GM12892 (cell line): ENCODE measurements around the gene ZAR1L.

ENCODE experiments used
- DNase-seq: peaks from one replicate; pipeline ENCODE4 v3.0.0; 2011; ENCODE audit not compliant: insufficient read length
- FAIRE-seq: peaks from 2 replicates; lab custom pipeline; 2011; peaks lifted over from hg19 to GRCh38; lab: Jason Lieb, UNC
- POLR2A ChIP-seq: IDR thresholded peaks from 2 replicates; pipeline ENCODE4 v1.6.1; 2011; ENCODE audit warnings: low read depth, low read length, control low read depth
- POLR2AphosphoS5 ChIP-seq: IDR thresholded peaks from 2 replicates; pipeline ENCODE4 v1.6.1; 2011; ENCODE audit warnings: low read depth, low read length, control low read depth
- TAF1 ChIP-seq: IDR thresholded peaks from 2 replicates; pipeline ENCODE4 v1.6.1; 2011; ENCODE audit warnings: low read depth, mild to moderate bottlenecking, control low read depth, low read length, borderline replicate concordance

The ZAR1L gene

DNA sequence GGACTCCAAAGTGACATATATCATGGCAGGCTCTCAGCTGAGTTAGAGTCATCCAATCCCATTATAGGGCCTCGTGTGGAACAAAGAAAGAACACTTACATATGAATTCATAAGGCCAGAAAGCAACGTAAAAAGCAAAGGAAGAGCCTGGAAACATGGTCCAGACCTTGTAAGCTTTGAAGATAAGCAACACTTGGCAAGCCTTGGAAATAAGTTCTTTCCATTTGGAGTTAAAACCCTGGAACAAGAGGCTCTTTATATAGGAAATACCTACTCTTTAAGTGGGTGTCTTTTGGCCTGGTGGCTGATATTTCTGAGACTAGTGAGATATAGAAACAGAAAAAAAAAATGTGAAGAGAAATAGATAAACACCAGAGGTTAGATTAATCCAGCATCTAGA is 49.4 kb downstream of the ZAR1L start:
- DNase-seq (no peak), FAIRE-seq (no peak)
- TF ChIP-seq POLR2A = no peak

- TF ChIP-seq POLR2AphosphoS5 (no peak), TAF1 (no peak), POLR2A (no peak)
- FAIRE-seq (no peak), DNase-seq (no peak)
Observed at GRCh38 chr13:32264407-32264806, 50.8 kb downstream of the ZAR1L start.

DNA sequence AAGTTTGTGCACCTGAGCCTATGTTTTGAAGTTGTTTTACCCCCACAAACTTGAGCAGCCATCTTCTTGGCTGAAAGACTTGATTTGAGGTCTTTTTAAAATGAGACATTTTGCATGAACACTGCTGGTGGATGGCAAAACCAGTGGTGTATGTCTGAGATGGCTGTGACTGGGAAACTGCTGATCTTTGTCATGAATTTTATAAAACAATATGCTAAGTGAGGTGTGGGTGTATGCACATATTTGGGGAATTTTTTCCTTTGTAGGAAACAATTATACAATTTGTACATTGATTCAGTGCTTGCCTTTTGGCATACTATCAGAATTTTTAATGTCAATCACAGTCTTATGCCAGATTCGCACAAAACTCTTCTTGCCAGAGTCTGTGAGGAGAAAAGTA is 52.5 kb downstream of the ZAR1L start:
- DNase-seq (no peak), FAIRE-seq (no peak)
- no peak for TF ChIP-seq POLR2AphosphoS5
- no peak for TF ChIP-seq TAF1
- TF ChIP-seq POLR2A = no peak

DNA sequence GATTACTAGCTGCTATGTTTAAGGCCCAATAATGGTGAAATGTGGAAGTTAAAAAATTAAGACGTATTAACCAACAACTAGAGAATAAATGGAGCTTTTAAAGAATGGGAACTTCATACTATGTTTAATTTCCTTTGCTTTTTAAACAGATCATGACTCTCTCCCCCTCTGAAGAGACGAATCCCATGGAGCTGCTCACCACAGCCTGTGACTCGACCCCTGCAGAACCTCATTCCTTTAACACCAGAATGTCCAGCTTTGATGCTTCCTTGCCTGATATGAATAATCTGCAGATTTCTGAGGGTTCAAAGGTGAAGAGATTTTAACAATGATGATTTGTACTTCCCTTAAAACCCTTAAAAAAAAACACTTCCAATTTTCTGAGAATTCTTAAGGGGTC is 53.0 kb downstream of the ZAR1L start:
- DNase-seq (no peak), FAIRE-seq (no peak)
- TF ChIP-seq POLR2AphosphoS5 (no peak), TAF1 (no peak), POLR2A (no peak)

DNA sequence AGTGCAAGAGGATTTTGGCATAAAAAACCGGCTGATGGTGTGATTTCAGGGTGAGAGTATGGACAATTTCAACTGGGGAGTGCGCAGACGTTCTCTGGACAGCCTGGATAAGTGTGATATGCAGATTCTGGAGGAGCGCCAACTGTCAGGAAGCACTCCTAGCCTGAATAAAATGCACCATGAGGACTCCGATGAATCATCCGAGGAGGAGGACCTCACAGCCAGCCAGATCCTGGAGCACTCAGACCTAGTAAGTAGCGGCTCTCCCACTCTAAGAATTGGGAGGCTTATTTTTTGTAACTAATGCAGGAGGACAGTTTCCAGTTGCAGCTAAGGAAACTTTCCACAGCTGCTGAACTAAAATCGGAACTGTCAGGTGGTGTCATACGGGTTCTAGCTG is 53.6 kb downstream of the ZAR1L start:
- FAIRE-seq (no peak), DNase-seq (no peak)
- no peak for TF ChIP-seq POLR2AphosphoS5
- TF ChIP-seq POLR2A = no peak
- no peak for TF ChIP-seq TAF1

- FAIRE-seq (no peak), DNase-seq (no peak)
- no peak for TF ChIP-seq TAF1
- TF ChIP-seq POLR2AphosphoS5 = no peak
- no peak for TF ChIP-seq POLR2A
Observed at GRCh38 chr13:32259116-32259515, 56.0 kb downstream of the ZAR1L start.

DNA sequence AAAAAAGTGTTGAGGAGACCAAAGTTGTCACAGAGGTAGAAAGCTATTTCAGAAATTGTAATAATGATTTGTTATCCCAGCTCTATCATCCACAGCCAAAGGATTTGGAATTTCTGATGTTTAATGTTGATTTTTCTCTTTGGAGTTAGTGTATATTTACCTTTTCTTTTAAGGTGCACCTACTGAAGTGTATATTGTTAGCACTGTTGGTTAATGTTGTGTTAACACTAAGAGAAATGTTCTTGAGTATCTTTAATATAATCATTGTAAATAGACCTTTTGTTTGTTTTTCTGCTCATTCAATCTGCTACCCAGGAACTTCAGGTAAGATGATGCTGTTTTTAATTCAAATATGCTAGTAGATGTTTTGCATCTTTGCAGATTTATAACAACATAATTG is 57.5 kb downstream of the ZAR1L start:
- no peak for FAIRE-seq

GRCh38 chr13:32256243-32256642 is 58.9 kb downstream of the ZAR1L start:
- FAIRE-seq (no peak), DNase-seq (no peak)
- TF ChIP-seq POLR2AphosphoS5 (no peak), POLR2A (no peak), TAF1 (no peak)

More for the DNA sequence above, 57.5 kb downstream of the ZAR1L start:
- TF ChIP-seq POLR2AphosphoS5 = no peak
- no peak for TF ChIP-seq TAF1
- no peak for TF ChIP-seq POLR2A
- no peak for DNase-seq

DNA sequence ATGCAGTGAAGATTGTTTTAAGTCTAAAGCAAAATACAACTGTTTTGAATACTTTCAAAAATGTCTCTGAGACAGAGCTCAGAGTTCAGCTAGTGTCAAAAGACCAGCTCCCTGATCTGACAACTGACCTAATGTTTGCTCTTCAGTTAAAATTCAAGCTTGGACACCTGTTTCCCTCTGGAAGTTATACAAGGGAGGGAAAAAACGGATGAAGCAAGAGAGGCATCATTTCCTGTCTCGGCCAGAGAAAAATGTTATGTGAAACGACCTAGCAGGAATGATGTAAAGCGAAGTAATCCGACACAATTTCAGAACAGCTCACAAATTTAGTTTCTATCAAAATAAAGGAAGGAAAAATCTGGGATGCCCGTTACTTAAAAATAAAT is 59.4 kb downstream of the ZAR1L start:
- DNase-seq (no peak), FAIRE-seq (no peak)
- TF ChIP-seq POLR2A = no peak
- no peak for TF ChIP-seq POLR2AphosphoS5
- no peak for TF ChIP-seq TAF1

GRCh38 chr13:32254916-32255723 is 60.0 kb downstream of the ZAR1L start:
- FAIRE-seq (no peak), DNase-seq (no peak)
- TF ChIP-seq POLR2A = no peak
- no peak for TF ChIP-seq POLR2AphosphoS5
- no peak for TF ChIP-seq TAF1

GRCh38 chr13:32254416-32254815 is 60.7 kb downstream of the ZAR1L start:
- no peak for FAIRE-seq
- DNase-seq = no peak
- TF ChIP-seq POLR2AphosphoS5 = no peak
- no peak for TF ChIP-seq POLR2A
- no peak for TF ChIP-seq TAF1

- FAIRE-seq (no peak), DNase-seq (no peak)
- TF ChIP-seq POLR2AphosphoS5 = no peak
- TF ChIP-seq TAF1 = no peak
- TF ChIP-seq POLR2A = no peak
Observed at GRCh38 chr13:32253911-32254399, 61.2 kb downstream of the ZAR1L start.
